Esophagus muscularis mucosa (tissue), 4 donors: Measurements from ENCODE around the gene SPON1. TPM values are rescaled to one million over a fixed set of nuclear protein-coding genes. Genes with fewer than 3 reads are reported as not detected.

Experiments
- DNase-seq: peaks from one replicate; pipeline ENCODE4 v3.0.0-alpha.2; 2017; ENCODE audit errors: extremely low spot score
- H3K27ac ChIP-seq, 4 donors: fragments of 200-600 bp; sonication (generic); replicated peaks in 1 of 4; 1 replicate in 3 of 4; 2 replicates in 1 of 4; pipeline ENCODE4 v1.5.1; 2016 to 2019; ENCODE audit warnings: mild to moderate bottlenecking in 1 of 4
- H3K27me3 ChIP-seq, 4 donors: fragments of 200-600 bp; sonication (generic); one replicate each; pipeline versions ENCODE4 v1.5.1 to v1.6.0; 2016 to 2019
- H3K36me3 ChIP-seq, 4 donors: fragments of 200-600 bp; sonication (generic); one replicate each; pipeline ENCODE4 v1.5.1; 2016 to 2019
- H3K4me1 ChIP-seq, 4 donors: fragments of 200-600 bp; sonication (generic); one replicate each; pipeline ENCODE4 v1.5.1; 2016 to 2019
- H3K4me3 ChIP-seq, 4 donors: fragments of 200-600 bp; sonication (generic); 1 replicate in 2 of 4; 2 replicates in 2 of 4; pipeline ENCODE4 v1.5.1; 2016 to 2019; ENCODE audit warnings: mild to moderate bottlenecking in 4 of 4, moderate library complexity in 1 of 4
- H3K9me3 ChIP-seq, 4 donors: fragments of 200-600 bp; sonication (generic); 1 replicate in 3 of 4; 2 replicates in 1 of 4; pipeline ENCODE4 v1.5.1; 2016 to 2019
- EP300 ChIP-seq: sonication (generic); formaldehyde crosslinking; IDR thresholded peaks from one replicate; pipeline ENCODE4 v1.6.1; 2017; ENCODE audit warnings: antibody characterized with exemption
- POLR2A ChIP-seq: fragments of 450-650 bp; IDR thresholded peaks from one replicate; pipeline ENCODE4 v1.6.1; 2017; ENCODE audit warnings: antibody characterized with exemption, moderate library complexity, mild to moderate bottlenecking, low read depth
- POLR2AphosphoS5 ChIP-seq, 2 donors: sonication (generic); formaldehyde crosslinking; IDR thresholded peaks; one replicate each; pipeline ENCODE4 v1.6.1; 2017; ENCODE audit warnings: antibody characterized with exemption in 2 of 2
- WGBS: methylation state at CpG from one replicate; pipeline ENCODE4 v1.1.5; 2018; 5-methylcytosine and 5-hydroxymethylcytosine counted together
- intact Hi-C: fragments of 100-400 bp; cut with DNase I; formaldehyde crosslinking; loops from one replicate; pipeline ENCODE4 v1.15.1; 2023
- total RNA-seq, 4 donors: library from RNA; depleted of rRNA; stranded (reverse); fragments of >200 nt; gene quantifications; one replicate each; pipeline versions ENCODE4 v1.1.0 to v1.2.1, GENCODE V29; 2016
- TF ChIP-seq, protein P1 (sequence below), 3 experiments: fragments of 200-600 bp in 2 of 3; fragments of 450-650 bp in 1 of 3; sonication (generic) in 2 of 3; IDR thresholded peaks; one replicate each; pipeline ENCODE4 v1.5.1; 2017 to 2019; ENCODE audit warnings: antibody characterized with exemption in 3 of 3, mild to moderate bottlenecking in 2 of 3, moderate library complexity in 1 of 3

Gene SPON1
- total RNA-seq, 4 donors from 2014 or later, result 12.5 to 25.2 (median 19.2) TPM

DNA sequence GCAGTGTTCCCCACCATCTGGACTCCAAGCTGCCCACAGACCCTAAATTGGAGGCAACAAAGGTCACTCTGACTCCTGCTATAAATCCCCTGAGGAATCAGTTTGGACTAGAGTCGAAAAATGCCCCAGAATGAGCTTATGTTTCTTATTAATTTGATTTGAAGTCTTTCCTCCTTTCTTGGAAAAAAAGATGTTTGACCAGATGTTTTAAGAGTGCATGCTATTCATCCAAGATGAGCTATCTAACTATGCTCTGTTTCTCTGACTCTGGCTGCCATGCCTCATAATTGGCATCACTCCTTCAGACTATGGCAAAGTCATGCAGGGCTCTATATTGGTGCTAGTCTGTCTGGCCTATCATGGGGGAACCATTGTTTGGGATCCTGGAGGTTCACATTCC is 174.0 kb downstream of the SPON1 start:
- 67% methylated on average over 1 of the region's 1 CpG for WGBS
- Histone ChIP-seq H3K4me1 (peaks cover 0 to 4% (median 0%) of the 10 kb centered on the region in 4 donors), H3K27me3 (no peaks in the 10 kb centered on the region), H3K27ac (no peak overlapping the region), H3K9me3 (no peaks in the 10 kb centered on the region), H3K36me3 (no peaks in the 10 kb centered on the region), H3K4me3 (no peak overlapping the region)
- no peak for TF ChIP-seq POLR2AphosphoS5 (IDR thresholded peaks at IDR 0.05)
- TF ChIP-seq, protein P1, sequence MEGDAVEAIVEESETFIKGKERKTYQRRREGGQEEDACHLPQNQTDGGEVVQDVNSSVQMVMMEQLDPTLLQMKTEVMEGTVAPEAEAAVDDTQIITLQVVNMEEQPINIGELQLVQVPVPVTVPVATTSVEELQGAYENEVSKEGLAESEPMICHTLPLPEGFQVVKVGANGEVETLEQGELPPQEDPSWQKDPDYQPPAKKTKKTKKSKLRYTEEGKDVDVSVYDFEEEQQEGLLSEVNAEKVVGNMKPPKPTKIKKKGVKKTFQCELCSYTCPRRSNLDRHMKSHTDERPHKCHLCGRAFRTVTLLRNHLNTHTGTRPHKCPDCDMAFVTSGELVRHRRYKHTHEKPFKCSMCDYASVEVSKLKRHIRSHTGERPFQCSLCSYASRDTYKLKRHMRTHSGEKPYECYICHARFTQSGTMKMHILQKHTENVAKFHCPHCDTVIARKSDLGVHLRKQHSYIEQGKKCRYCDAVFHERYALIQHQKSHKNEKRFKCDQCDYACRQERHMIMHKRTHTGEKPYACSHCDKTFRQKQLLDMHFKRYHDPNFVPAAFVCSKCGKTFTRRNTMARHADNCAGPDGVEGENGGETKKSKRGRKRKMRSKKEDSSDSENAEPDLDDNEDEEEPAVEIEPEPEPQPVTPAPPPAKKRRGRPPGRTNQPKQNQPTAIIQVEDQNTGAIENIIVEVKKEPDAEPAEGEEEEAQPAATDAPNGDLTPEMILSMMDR (IDR thresholded peaks at IDR 0.05), result no peak
- intact Hi-C loops, result no loop called here
- no peak for DNase-seq

DNA sequence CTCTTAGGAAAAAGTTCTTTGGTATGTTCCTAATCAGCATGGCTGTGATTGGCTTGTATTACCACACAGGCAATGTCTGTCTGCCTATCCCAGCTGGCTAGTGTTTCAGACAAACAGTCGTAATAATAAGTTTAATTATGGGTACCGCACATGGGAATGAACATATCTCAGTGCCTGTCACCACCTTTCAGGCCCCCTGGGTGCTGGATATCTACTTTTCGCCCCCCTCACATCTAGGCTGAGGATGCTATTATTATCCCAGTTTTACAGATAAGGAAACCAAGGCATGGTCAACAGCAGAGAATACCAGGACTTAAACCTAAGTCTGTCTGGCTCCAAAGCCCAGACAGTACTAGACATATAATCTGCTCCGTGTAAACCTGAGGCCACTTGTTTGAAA is 174.8 kb downstream of the SPON1 start:
- H3K27me3 ChIP-seq, result no peaks in the 10 kb centered on the region
- H3K4me1 ChIP-seq, result peaks cover 0 to 2% (median 0%) of the 10 kb centered on the region in 4 donors
- no peaks in the 10 kb centered on the region for H3K36me3 ChIP-seq
- intact Hi-C loops, result no loop called here
- H3K4me3 ChIP-seq, result no peak overlapping the region
- no peak for DNase-seq
- H3K27ac ChIP-seq, result no peak overlapping the region
- TF ChIP-seq POLR2A (no peak), EP300 (no peak), POLR2AphosphoS5 (IDR thresholded peaks at IDR 0.05) (no peak)
- TF ChIP-seq, protein P1 (IDR thresholded peaks at IDR 0.05), result no peak
- 92% methylated on average over 4 of the region's 4 CpGs for WGBS
- H3K9me3 ChIP-seq, result no peaks in the 10 kb centered on the region

DNA sequence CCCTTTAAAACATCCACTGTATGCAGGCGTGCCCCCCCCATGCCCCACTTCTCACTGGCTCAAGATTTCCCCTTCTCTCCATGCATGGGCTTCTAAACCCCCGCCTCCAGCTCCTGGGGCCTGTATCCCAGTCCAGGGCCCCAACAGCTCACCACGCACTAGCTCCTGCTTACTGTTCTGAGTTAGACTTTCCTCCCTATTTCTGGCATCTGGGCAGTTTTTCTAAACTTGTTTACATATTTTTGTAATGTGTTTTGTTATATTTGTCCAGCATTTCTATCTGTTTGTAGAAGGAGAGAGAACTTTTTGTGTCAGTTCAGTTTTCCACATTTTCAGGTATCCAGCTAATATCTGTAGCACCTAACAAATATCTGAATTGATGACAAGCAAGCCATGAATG is 178.5 kb downstream of the SPON1 start:
- 87% methylated on average over 3 of the region's 3 CpGs for WGBS
- H3K9me3 ChIP-seq, result no peaks in the 10 kb centered on the region
- no peaks in the 10 kb centered on the region for H3K27me3 ChIP-seq
- H3K4me1 ChIP-seq, result no peaks in the 10 kb centered on the region
- H3K4me3 ChIP-seq, result no peak overlapping the region
- intact Hi-C loops, result no loop called here
- no peak for DNase-seq
- H3K36me3 ChIP-seq, result no peaks in the 10 kb centered on the region
- TF ChIP-seq POLR2AphosphoS5 (IDR thresholded peaks at IDR 0.05), result no peak
- TF ChIP-seq, protein P1 (IDR thresholded peaks at IDR 0.05), result no peak
- TF ChIP-seq EP300, result no peak
- TF ChIP-seq POLR2A, result no peak
- H3K27ac ChIP-seq, result no peak overlapping the region

GRCh38 chr11:14141676-14142075 is 179.2 kb downstream of the SPON1 start:
- TF ChIP-seq, protein P1 (IDR thresholded peaks at IDR 0.05), result no peak
- no peak for TF ChIP-seq POLR2AphosphoS5 (IDR thresholded peaks at IDR 0.05)
- TF ChIP-seq EP300, result no peak
- no peak for TF ChIP-seq POLR2A
- Histone ChIP-seq H3K27me3 (no peaks in the 10 kb centered on the region), H3K4me3 (no peak overlapping the region), H3K36me3 (no peaks in the 10 kb centered on the region), H3K27ac (no peak overlapping the region), H3K9me3 (no peaks in the 10 kb centered on the region), H3K4me1 (no peaks in the 10 kb centered on the region)
- intact Hi-C loops, result no loop called here
- 63% methylated on average over 1 of the region's 1 CpG for WGBS
- no peak for DNase-seq

DNA sequence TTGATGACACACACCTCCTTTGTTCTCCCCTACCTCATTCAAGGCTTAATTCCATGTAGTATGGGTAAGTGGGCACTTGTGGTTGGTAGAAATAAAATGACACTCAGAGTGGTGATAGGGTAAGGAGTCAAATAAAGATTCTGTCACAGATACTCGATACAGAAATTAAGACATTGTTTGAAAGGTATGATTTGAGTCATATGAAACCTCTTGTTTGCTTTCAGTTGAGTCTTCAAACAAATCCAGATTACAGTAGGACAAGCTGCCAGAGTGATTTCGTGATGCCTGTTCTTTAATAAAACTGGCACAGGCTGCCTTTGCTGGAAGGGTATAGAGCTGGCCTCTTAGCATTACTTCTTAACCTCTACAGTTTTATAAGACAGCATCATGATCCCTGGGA is 182.4 kb downstream of the SPON1 start:
- no peak overlapping the region for H3K27ac ChIP-seq
- WGBS, result 97% methylated on average over 2 of the region's 2 CpGs
- DNase-seq, result no peak
- intact Hi-C loops, result no loop called here
- no peaks in the 10 kb centered on the region for H3K4me1 ChIP-seq
- H3K36me3 ChIP-seq, result no peaks in the 10 kb centered on the region
- no peaks in the 10 kb centered on the region for H3K27me3 ChIP-seq
- H3K4me3 ChIP-seq, result no peak overlapping the region
- TF ChIP-seq, protein P1 (IDR thresholded peaks at IDR 0.05), result no peak
- no peak for TF ChIP-seq EP300
- TF ChIP-seq POLR2AphosphoS5 (IDR thresholded peaks at IDR 0.05), result no peak
- TF ChIP-seq POLR2A, result no peak
- no peaks in the 10 kb centered on the region for H3K9me3 ChIP-seq
